ENCODE data around the gene HIPK2. TPM values are rescaled to one million over a fixed set of nuclear protein-coding genes. Genes with fewer than 3 reads are reported as not detected.

The HIPK2 gene
- total and polyA plus RNA-seq, 2 of the 4 experiments (the other 2 are of a cell fraction) = 22.0 to 27.1 TPM

GRCh38 chr7:139728203-139728602 is 49.6 kb downstream of the HIPK2 start:
- in situ Hi-C loops (cut with MboI; ENCODE audit: low sequenced_read_pairs) = no loop called here
- Histone ChIP-seq H2BK20ac (ENCODE audit: low read depth, low read length) (no peak overlapping the region), H3K18ac (ENCODE audit: low read depth, low read length) (no peak overlapping the region), H4K5ac (ENCODE audit: low read depth, low read length) (no peak overlapping the region), H2BK120ac (ENCODE audit: low read depth, low read length) (no peak overlapping the region), H3K14ac (replicated peaks; ENCODE audit: low read depth, low read length) (no peak overlapping the region), H4K8ac (ENCODE audit: low read depth in 2 of 2, low read length in 2 of 2) (no peak overlapping the region; a peak in 1 of 4 replicates), H3K4me3 (ENCODE audit: insufficient read depth, low read depth, low read length) (no peak overlapping the region), H3K4me2 (ENCODE audit: low read depth, low read length) (no peak overlapping the region), H3K9me1 (ENCODE audit: insufficient read depth, low read length) (peaks cover 38% of the 10 kb centered on the region), H3K27me3 (ENCODE audit: control insufficient read depth, insufficient read depth, low read length) (no peaks in the 10 kb centered on the region), H2AK9ac (replicated peaks; ENCODE audit: low read depth, low read length, poor library complexity) (no peak overlapping the region), H3K36me3 (ENCODE audit: control insufficient read depth, insufficient read depth, low read length) (peaks cover 22% of the 10 kb centered on the region), H3K9me3 (ENCODE audit: control insufficient read depth, insufficient read depth, low read length) (peaks cover 2% of the 10 kb centered on the region; the same call in 1 of the 2 replicates), H2AK5ac (ENCODE audit: low read depth, low read length) (peak overlapping the region; percentile 53), H3K23ac (ENCODE audit: low read depth, low read length) (peak overlapping the region; percentile 28; the same call in 1 of the 2 replicates), H3K79me1 (ENCODE audit: low read depth in 1 of 2, low read length in 2 of 2) (peaks cover 32 to 76% of the 10 kb centered on the region in 2 experiments), H3K4ac (ENCODE audit: low read depth, low read length) (peak overlapping the region; percentile 32; the same call in 1 of the 2 replicates), H2AFZ (replicated peaks; ENCODE audit: low read length, poor library complexity) (no peak overlapping the region), H2BK5ac (ENCODE audit: low read depth, low read length, poor library complexity, severe bottlenecking) (peak overlapping the region; percentile 32), H2BK15ac (ENCODE audit: low read depth, low read length) (0 out of 3 replicates have a peak overlapping the region, but pooled peaks have one; percentile 45), H4K20me1 (ENCODE audit: insufficient read depth, low read length) (peaks cover 84% of the 10 kb centered on the region), H3K4me1 (ENCODE audit: control insufficient read depth, insufficient read depth, low read length) (peaks cover 39% of the 10 kb centered on the region), H3K27ac (ENCODE audit: insufficient read depth, low read length) (no peak overlapping the region), H3K9ac (ENCODE audit: low read depth, low read length) (no peak overlapping the region), H4K91ac (ENCODE audit: insufficient read depth, low read depth, low read length) (peak overlapping the region; percentile 11; the same call in 1 of the 2 replicates), H3K56ac (ENCODE audit: extremely low read depth, insufficient read depth, low read length) (no peak overlapping the region)
- ChIA-PET CTCF (no interaction called here), POLR2A (ENCODE audit: unreplicated experiment) (no interaction called here)
- dilution Hi-C loops (cut with HindIII; ENCODE audit: low sequenced_read_pairs, unreplicated experiment) = no loop called here
- no CpG with 5 or more reads among the region's 1 CpG for WGBS, 2 experiments (ENCODE audit: extremely low coverage in 2 of 2, insufficient read length in 1 of 2)
- BruUV-seq (replicated peaks) = no TSS peak
- TF ChIP-seq MAFK (IDR thresholded peaks at IDR 0.05; ENCODE audit: low read depth, low read length) = no peak
- no peak for TF ChIP-seq MAZ (IDR thresholded peaks at IDR 0.05; ENCODE audit: borderline replicate concordance, low read depth, low read length)
- no peak for TF ChIP-seq RFX5 (IDR thresholded peaks at IDR 0.05; ENCODE audit: low read depth, low read length)
- no peak for TF ChIP-seq CHD1 (IDR thresholded peaks at IDR 0.05; ENCODE audit: low read depth, low read length)
- TF ChIP-seq, protein P1, sequence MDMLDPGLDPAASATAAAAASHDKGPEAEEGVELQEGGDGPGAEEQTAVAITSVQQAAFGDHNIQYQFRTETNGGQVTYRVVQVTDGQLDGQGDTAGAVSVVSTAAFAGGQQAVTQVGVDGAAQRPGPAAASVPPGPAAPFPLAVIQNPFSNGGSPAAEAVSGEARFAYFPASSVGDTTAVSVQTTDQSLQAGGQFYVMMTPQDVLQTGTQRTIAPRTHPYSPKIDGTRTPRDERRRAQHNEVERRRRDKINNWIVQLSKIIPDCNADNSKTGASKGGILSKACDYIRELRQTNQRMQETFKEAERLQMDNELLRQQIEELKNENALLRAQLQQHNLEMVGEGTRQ (IDR thresholded peaks at IDR 0.05; ENCODE audit: low read depth, low read length) = no peak
- TF ChIP-seq RCOR1 (IDR thresholded peaks at IDR 0.05; ENCODE audit: insufficient replicate concordance, low read length) = no peak
- no peak for TF ChIP-seq FOS (IDR thresholded peaks at IDR 0.05; ENCODE audit: low read depth, low read length)
- TF ChIP-seq CEBPB (IDR thresholded peaks at IDR 0.05; ENCODE audit: low read depth, low read length) = no peak
- TF ChIP-seq CTCF (conservative IDR thresholded peaks at IDR 0.05; ENCODE audit: low read depth, low read length) = no peak
- TF ChIP-seq ELK1 (IDR thresholded peaks at IDR 0.05; ENCODE audit: borderline replicate concordance, low read depth, low read length) = no peak
- TF ChIP-seq RAD21 (IDR thresholded peaks at IDR 0.05; ENCODE audit: low read length) = no peak
- TF ChIP-seq MXI1 (IDR thresholded peaks at IDR 0.05; ENCODE audit: borderline replicate concordance, low read depth, low read length) = no peak
- no peak for TF ChIP-seq NFE2L2 (IDR thresholded peaks at IDR 0.05; ENCODE audit: low read depth, low read length)
- no peak for TF ChIP-seq SMC3 (IDR thresholded peaks at IDR 0.05; ENCODE audit: low read depth, low read length)
- no peak for TF ChIP-seq POLR2A (IDR thresholded peaks at IDR 0.05; ENCODE audit: low read depth, low read length)
- DNase-seq = no peak
- intact Hi-C loops (cut with micrococcal nuclease) = no loop called here
- no peak for ATAC-seq (ENCODE audit: low read depth)

Measured in IMR-90 (cell line).